DOHH2 (cell line): Measurements from ENCODE around the gene CCDC91.

Experiments
- EZH2phosphoT487 ChIP-seq: fragments of 200-600 bp; sonication (generic); IDR thresholded peaks from 2 replicates; pipeline ENCODE4 v1.6.1; 2017; ENCODE audit warnings: borderline replicate concordance, mild to moderate bottlenecking, antibody characterized with exemption, low read length, moderate library complexity, mixed read lengths
- TF ChIP-seq, protein P1 (sequence below): fragments of 200-600 bp; sonication (generic); IDR thresholded peaks from one replicate; pipeline ENCODE4 v1.5.1; 2014; ENCODE audit warnings: antibody characterized with exemption, mild to moderate bottlenecking, low read depth, low read length; ENCODE audit not compliant: poor library complexity, severe bottlenecking

DNA sequence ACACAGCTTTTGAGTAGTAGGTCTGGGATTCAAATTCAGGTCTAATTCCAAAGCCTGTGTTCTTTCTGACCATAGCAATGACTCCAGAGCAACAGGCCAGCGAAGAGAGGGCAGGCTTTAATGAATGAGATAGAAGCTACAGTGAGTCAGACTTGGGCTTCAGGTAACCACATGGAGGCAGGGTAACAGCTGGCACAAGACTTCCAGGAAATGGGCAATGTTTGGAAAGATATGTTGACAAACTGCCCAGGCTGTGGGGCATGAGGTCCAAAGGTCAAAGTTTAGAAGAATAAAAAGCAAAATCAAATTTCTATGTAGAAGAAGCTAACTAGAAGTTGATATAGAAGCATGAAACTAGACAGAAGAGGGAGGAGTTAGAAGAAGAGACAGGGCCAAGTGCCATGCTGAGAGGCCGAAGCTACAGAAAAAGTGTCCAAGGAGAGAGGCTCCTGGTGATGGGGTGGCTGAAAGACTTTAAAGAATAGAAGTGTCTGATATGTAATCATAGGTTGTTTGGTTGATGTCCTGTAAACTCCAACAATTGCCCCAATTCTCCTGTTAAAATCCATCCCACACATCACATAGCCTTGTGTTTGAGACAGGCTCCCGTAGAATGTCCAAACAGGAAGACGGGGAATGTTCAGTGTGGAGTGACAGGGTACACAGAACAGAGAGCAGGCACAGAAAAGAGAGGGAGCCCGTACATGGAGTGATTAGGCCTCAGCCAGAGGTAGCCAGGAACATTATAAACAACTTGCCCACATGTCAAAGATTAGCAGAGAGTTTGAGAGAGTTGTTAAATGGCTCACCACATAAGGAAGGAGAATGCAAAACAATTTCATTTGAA, 384.7 kb downstream of the CCDC91 start:
- no peak for TF ChIP-seq EZH2phosphoT487
- TF ChIP-seq, protein P1, sequence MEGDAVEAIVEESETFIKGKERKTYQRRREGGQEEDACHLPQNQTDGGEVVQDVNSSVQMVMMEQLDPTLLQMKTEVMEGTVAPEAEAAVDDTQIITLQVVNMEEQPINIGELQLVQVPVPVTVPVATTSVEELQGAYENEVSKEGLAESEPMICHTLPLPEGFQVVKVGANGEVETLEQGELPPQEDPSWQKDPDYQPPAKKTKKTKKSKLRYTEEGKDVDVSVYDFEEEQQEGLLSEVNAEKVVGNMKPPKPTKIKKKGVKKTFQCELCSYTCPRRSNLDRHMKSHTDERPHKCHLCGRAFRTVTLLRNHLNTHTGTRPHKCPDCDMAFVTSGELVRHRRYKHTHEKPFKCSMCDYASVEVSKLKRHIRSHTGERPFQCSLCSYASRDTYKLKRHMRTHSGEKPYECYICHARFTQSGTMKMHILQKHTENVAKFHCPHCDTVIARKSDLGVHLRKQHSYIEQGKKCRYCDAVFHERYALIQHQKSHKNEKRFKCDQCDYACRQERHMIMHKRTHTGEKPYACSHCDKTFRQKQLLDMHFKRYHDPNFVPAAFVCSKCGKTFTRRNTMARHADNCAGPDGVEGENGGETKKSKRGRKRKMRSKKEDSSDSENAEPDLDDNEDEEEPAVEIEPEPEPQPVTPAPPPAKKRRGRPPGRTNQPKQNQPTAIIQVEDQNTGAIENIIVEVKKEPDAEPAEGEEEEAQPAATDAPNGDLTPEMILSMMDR: no peak
